ENCODE data around the gene YARS2. TPM values are rescaled to one million over a fixed set of nuclear protein-coding genes. Genes with fewer than 3 reads are reported as not detected.

Gene YARS2
- total RNA-seq, 1 donor from 2014 or later: 11.6 TPM

- H3K27ac ChIP-seq (replicated peaks): no peak overlapping the region
- no peak overlapping the region for H3K4me3 ChIP-seq
- intact Hi-C loops (cut with micrococcal nuclease): loop anchor here (10.0 kb wide), 1 partner anchor 125 kb away; no protein-coding TSS in a partner anchor
- no peak for DNase-seq
- H3K27me3 ChIP-seq (ENCODE audit: low read depth): no peaks in the 10 kb centered on the region
- peaks cover 2% of the 10 kb centered on the region for H3K4me1 ChIP-seq
- H3K9me3 ChIP-seq (replicated peaks): no peaks in the 10 kb centered on the region
- TF ChIP-seq CTCF (IDR thresholded peaks at IDR 0.05; ENCODE audit: borderline replicate concordance): no peak
- H3K36me3 ChIP-seq: peaks cover 19% of the 10 kb centered on the region
These were observed 33.7 kb upstream of the YARS2 start for GRCh38 chr12:32789446-32789845.

GRCh38 chr12:32788405-32788804 is 32.7 kb upstream of the YARS2 start:
- no peak for TF ChIP-seq CTCF (IDR thresholded peaks at IDR 0.05; ENCODE audit: borderline replicate concordance)
- H3K36me3 ChIP-seq: peaks cover 19% of the 10 kb centered on the region
- H3K27me3 ChIP-seq (ENCODE audit: low read depth): no peaks in the 10 kb centered on the region
- H3K4me1 ChIP-seq: no peaks in the 10 kb centered on the region
- DNase-seq: no peak
- no peaks in the 10 kb centered on the region for H3K9me3 ChIP-seq (replicated peaks)
- intact Hi-C loops (cut with micrococcal nuclease): loop anchor here (10.0 kb wide), 1 partner anchor 126 kb away; no protein-coding TSS in a partner anchor
- H3K27ac ChIP-seq (replicated peaks): no peak overlapping the region
- no peak overlapping the region for H3K4me3 ChIP-seq

GRCh38 chr12:32785557-32785956 is 29.9 kb upstream of the YARS2 start:
- TF ChIP-seq CTCF (IDR thresholded peaks at IDR 0.05; ENCODE audit: borderline replicate concordance): no peak
- Histone ChIP-seq H3K27ac (replicated peaks) (no peak overlapping the region), H3K4me1 (no peaks in the 10 kb centered on the region), H3K27me3 (ENCODE audit: low read depth) (no peaks in the 10 kb centered on the region), H3K4me3 (no peak overlapping the region), H3K9me3 (replicated peaks) (no peaks in the 10 kb centered on the region), H3K36me3 (peaks cover 3% of the 10 kb centered on the region)
- intact Hi-C loops (cut with micrococcal nuclease): loop anchor here (10.0 kb wide), 1 partner anchor 129 kb away; no protein-coding TSS in a partner anchor
- no peak for DNase-seq

GRCh38 chr12:32783029-32783428 is 27.3 kb upstream of the YARS2 start:
- Histone ChIP-seq H3K27ac (replicated peaks) (no peak overlapping the region), H3K36me3 (no peaks in the 10 kb centered on the region), H3K4me3 (no peak overlapping the region), H3K27me3 (ENCODE audit: low read depth) (no peaks in the 10 kb centered on the region), H3K4me1 (no peaks in the 10 kb centered on the region), H3K9me3 (replicated peaks) (no peaks in the 10 kb centered on the region)
- intact Hi-C loops (cut with micrococcal nuclease): loop anchor here (10.0 kb wide), 1 partner anchor 132 kb away; no protein-coding TSS in a partner anchor
- DNase-seq: no peak
- no peak for TF ChIP-seq CTCF (IDR thresholded peaks at IDR 0.05; ENCODE audit: borderline replicate concordance)

- DNase-seq: no peak
- no peak overlapping the region for H3K4me3 ChIP-seq
- H3K36me3 ChIP-seq: no peaks in the 10 kb centered on the region
- H3K27me3 ChIP-seq (ENCODE audit: low read depth): no peaks in the 10 kb centered on the region
- TF ChIP-seq CTCF (IDR thresholded peaks at IDR 0.05; ENCODE audit: borderline replicate concordance): no peak
- H3K9me3 ChIP-seq (replicated peaks): no peaks in the 10 kb centered on the region
- H3K4me1 ChIP-seq: no peaks in the 10 kb centered on the region
- intact Hi-C loops (cut with micrococcal nuclease): loop anchor here (10.0 kb wide), 1 partner anchor 135 kb away; no protein-coding TSS in a partner anchor
- H3K27ac ChIP-seq (replicated peaks): no peak overlapping the region
These were observed 24.4 kb upstream of the YARS2 start for GRCh38 chr12:32780071-32780470.

Data from left ventricle myocardium inferior (tissue), 1 donor.